Ramos (cell line): ENCODE measurements around the gene SLMAP.
"Not testable (repeated sequence)": the region's sequence is repeated elsewhere in the genome, so short reads cannot be mapped to it uniquely, and the experiment has no call there.

Experiments used
- in situ Hi-C: fragments of 300-500 bp; cut with MboI; formaldehyde crosslinking; loops from one replicate; pipeline ENCODE4 v1.14.3; 2022; ENCODE audit warnings: low sequenced_read_pairs; ENCODE audit not compliant: unreplicated experiment

The SLMAP gene

DNA sequence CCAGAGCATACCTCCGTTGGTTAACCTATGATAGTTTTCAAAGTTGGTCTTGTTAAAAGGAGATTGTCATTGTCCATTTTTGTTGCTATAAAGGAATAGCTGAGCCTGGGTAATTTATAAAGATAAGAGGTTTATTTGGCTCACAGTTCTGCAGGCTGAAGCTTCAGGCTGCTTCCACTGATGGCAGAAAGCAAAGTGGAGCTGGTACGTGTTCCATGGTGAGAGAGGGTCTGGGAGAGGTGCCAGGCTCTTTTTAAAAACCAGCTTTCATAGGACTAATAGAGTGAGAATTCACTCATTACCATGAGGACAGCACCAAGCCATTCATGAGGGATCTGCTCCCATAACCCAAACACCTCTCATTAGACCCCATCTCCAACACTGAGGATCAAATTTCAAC is 107.3 kb downstream of the SLMAP start:
- in situ Hi-C loops, result no loop called here

- in situ Hi-C loops, result no loop called here
Observed at GRCh38 chr3:57864853-57865252, 108.7 kb downstream of the SLMAP start.

DNA sequence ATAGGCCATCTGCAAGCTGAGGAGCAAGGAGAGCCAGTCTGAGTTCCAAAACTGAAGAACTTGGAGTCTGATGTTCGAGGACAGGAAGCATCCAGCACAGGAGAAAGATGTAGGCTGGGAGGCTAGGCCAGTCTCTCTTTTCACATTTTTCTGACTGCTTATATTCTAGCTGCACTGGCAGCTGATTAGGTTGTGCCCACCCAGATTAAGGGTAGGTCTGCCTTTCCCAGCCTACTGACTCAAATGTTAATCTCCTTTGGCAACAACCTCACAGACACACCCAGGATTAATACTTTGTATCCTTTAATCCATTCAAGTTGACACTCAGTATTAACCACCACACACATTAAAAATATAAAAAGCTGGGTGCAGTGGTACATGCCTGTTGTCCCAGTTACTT is 113.0 kb downstream of the SLMAP start:
- in situ Hi-C loops, result not testable (repeated sequence)

DNA sequence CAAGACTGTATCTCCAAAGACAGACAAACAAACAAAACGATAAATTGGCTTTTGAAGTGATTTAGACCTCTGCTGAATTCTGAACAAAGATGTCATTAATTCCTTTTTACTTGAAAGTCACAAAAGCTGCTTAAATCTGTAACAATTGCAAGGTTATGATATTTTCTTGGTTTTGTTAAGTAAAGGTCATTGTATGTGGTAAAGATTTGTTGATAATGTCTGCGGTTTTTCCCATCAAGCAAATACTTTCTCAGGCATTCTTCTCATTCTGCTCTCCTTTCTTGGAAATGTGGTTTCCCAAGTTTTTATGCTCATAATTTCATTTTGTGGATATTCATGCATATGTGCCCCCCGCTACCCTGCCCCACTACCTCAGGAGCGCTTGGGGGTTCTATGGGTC is 116.5 kb downstream of the SLMAP start:
- in situ Hi-C loops, result no loop called here

- in situ Hi-C loops, result no loop called here
Observed at GRCh38 chr3:57876632-57877031, 120.5 kb downstream of the SLMAP start.

- in situ Hi-C loops, result no loop called here
Observed at GRCh38 chr3:57877116-57877515, 121.0 kb downstream of the SLMAP start.

DNA sequence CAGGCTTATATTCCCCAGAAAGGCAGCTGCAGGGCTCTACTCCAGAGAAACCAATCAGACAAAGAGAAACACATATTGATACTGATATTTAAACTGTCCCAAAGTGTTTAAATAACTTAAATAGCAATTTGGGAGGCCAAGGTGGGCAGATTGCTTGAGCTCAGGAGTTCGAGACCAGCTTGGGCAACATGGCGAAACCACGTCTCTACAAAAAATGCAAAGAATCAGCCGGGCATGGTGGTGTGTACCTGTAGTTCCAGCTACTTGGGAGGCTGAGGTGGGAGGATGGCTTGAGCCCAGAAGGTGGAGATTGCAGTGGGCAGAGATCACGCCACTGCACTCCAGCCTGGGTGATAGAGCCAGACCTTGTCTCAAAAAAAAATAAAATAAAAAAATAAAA is 128.3 kb downstream of the SLMAP start:
- in situ Hi-C loops, result not testable (repeated sequence)

GRCh38 chr3:57889807-57890206 is 133.7 kb downstream of the SLMAP start:
- in situ Hi-C loops, result no loop called here

DNA sequence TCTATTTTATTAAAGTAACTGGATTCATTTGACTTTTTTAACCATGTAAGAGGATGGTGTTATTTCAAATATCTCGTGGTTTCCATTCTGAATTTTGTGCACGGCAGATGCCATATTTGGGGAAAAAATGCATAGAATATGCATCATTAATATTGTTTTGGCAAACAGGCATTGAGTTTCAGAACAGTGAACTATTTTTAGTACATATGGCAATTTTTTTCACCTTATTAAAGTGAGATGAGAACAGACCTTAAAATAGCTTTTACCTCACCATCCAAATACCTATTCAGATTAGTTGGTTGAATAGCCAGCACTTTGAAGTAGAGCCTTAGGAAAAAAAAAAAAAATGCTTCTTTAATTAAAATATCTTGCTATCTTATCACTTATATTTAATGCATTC is 134.8 kb downstream of the SLMAP start:
- in situ Hi-C loops, result no loop called here

DNA sequence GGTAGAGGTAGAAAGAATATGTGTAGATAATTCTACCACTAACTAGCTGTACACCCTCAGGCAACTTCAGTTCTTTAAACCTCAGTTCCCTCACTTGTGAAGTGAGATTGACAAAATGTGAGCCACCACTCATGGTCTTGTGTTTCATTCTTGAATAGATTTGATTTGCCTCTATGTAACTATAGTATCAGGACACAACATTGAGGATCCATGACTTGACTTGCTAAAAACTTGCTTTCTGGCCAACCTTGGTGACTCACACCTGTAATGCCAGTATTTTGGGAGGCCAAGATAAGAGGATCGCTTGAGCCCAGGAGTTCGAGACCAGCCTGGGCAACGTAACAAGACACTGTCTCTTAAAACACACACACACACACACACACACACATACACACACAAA is 136.3 kb downstream of the SLMAP start:
- in situ Hi-C loops, result no loop called here

- in situ Hi-C loops, result no loop called here
Observed at GRCh38 chr3:57893156-57893555, 137.0 kb downstream of the SLMAP start.

GRCh38 chr3:57893668-57894067 is 137.6 kb downstream of the SLMAP start:
- in situ Hi-C loops, result no loop called here

DNA sequence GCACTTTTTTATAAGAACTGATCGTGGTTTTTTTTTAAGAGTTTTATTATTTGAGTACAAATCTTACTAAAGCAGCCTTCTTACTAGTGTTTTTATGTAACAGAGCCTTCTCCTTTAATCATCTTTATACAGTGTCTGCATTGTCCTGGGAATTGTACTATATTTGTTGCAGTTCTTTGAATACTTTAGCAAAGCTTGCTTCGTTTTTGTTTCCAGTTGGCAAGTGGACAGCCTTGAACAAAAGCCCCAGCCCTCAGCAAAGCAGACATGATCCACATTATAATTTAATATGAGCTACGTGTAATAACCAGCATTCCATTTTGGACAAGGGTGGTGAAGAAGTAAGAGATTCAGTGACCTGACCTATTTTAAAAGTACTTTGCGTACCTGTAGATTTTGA is 139.9 kb downstream of the SLMAP start:
- in situ Hi-C loops, result no loop called here

GRCh38 chr3:57896691-57897090 is 140.6 kb downstream of the SLMAP start:
- in situ Hi-C loops, result no loop called here

DNA sequence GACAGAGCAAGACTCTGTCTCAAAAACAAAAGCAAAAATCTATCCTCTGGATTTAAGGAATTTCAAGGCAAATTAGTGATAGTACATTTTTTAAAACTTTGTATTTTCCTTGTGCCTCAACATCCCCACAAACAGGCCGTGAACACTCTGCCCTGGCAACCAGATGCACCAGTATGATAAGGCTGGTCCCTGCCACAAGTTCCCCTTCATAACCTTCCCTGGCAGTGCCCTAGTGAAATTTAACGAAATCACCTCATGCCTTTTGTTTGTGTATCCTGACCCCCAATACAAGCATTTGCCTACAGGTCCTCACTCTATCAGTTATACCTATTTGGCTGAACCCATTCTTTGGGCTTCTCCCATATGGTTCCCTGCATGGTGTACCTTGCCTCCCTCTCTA is 144.7 kb downstream of the SLMAP start:
- in situ Hi-C loops, result no loop called here

GRCh38 chr3:57903124-57903890 is 147.2 kb downstream of the SLMAP start:
- in situ Hi-C loops, result no loop called here

DNA sequence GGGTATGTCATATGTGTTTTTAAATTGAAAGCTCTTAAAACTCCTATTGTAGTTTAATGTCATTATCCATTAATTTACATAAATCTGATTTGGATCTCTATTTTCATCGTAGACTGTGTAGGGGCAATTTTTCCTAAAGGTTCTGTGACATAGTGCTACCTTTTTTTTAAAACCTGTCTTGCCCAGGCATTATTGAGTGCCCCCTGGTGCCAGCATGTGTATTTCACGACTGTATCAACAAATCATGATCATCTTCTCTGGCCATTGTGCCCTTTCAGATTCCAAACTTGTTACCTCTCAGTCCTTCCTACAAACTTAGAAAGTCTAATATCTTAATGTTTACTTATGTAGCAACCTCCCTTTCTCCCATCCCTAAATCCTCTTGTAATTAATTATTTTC is 154.9 kb downstream of the SLMAP start:
- in situ Hi-C loops, result no loop called here

DNA sequence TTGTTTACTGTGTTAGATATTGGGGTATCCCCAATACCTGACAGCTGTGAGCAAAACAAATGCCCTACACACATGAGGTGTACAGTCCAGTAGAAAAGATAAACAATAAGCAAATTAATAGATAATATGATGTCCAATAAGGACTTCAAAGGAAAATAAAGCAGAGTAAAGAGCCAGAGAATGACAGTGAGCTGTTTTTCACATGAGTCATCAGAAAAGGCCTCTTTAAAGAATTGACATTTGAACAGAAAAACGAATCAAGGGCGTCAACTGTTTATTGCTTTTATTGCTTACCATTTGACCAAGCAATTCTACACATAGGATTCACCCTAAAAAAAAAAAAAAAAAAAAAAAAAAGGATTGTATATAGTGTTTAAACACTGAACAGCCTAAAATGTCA is 155.5 kb downstream of the SLMAP start:
- in situ Hi-C loops, result no loop called here

- in situ Hi-C loops, result no loop called here
Observed at GRCh38 chr3:57917601-57918000, 161.5 kb downstream of the SLMAP start.

DNA sequence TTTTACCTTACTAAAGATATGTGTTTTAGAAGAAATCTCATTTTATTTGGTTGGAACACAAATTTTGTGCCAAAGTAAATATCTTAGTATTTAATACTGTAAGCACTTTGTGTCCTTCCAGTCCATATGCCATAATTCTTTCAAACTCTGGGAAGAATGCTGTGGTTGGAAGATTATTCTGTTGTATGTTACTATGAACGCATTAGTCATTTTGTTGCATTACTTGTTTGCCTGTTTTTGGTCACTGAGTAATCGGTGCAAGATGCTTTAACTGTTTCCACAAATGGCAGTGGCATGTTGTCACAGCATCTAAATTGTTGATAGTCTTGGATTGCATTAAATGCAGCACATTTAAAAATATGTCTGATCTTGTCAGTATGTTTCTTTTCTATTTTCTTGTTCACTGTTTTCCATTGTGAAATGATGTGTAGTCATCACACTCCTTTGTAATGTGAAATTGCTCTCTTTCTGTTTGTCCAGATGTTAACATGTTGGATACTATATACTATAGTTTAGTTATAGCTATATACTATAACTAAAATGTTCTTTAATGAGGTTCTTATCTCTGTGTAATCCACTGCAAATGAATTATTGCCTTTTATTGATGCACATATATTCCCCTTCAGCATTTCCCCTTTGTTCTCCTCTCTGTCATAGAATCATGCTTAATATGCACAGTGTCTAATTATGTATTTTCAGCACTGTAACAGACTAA is 162.2 kb downstream of the SLMAP start:
- in situ Hi-C loops, result no loop called here

GRCh38 chr3:57919987-57920386 is 163.9 kb downstream of the SLMAP start:
- in situ Hi-C loops, result no loop called here

- in situ Hi-C loops, result no loop called here
Observed at GRCh38 chr3:57923101-57923500, 167.0 kb downstream of the SLMAP start.
